ENCODE results near the gene MAGEB4. TPM values are rescaled to one million over a fixed set of nuclear protein-coding genes. Genes with fewer than 3 reads are reported as not detected.

Gene MAGEB4
- total and polyA plus RNA-seq, 2 experiments from 2014 or later: not detected

- no peak for DNase-seq (ENCODE audit: low read depth in 1 of 2, low spot score in 1 of 2)
- Histone ChIP-seq H3K4me3 (no peak within 1 kb of the TSS), H3K27me3 (no peaks in the 10 kb centered on the region), H3K27ac (no peak within 1 kb of the TSS), H3K9me3 (ENCODE audit: low read depth) (no peaks in the 10 kb centered on the region), H3K36me3 (no peaks in the 10 kb centered on the region), H3K4me1 (ENCODE audit: low read depth) (no peaks in the 10 kb centered on the region)
- no peak for TF ChIP-seq CTCF (IDR thresholded peaks at IDR 0.05; ENCODE audit: low read depth, low read length)
These were observed 5.1 kb downstream of the MAGEB4 start, which contains the start of gene MAGEB1 for GRCh38 chrX:30246769-30247489. MAGEB1 (plus strand) TSS chrX:30247146; CDS start chrX:30250494, 3,348 bp downstream.

- no peak for TF ChIP-seq CTCF (IDR thresholded peaks at IDR 0.05; ENCODE audit: low read depth, low read length)
- no peak overlapping the region for H3K27ac ChIP-seq
These were observed 7.1 kb downstream of the MAGEB4 start for GRCh38 chrX:30248854-30249253.

GRCh38 chrX:30253257-30253656, 11.5 kb downstream of the MAGEB4 start:
- H3K27me3 ChIP-seq: no peaks in the 10 kb centered on the region
- no peak overlapping the region for H3K27ac ChIP-seq
- TF ChIP-seq CTCF (IDR thresholded peaks at IDR 0.05; ENCODE audit: low read depth, low read length): no peak
- no peaks in the 10 kb centered on the region for H3K36me3 ChIP-seq
- no peaks in the 10 kb centered on the region for H3K9me3 ChIP-seq (ENCODE audit: low read depth)
- no peaks in the 10 kb centered on the region for H3K4me1 ChIP-seq (ENCODE audit: low read depth)
- no peak overlapping the region for H3K4me3 ChIP-seq
- no peak for DNase-seq (ENCODE audit: low read depth in 1 of 2, low spot score in 1 of 2)

More at GRCh38 chrX:30248854-30249253, 7.1 kb downstream of the MAGEB4 start:
- Histone ChIP-seq H3K27me3 (no peaks in the 10 kb centered on the region), H3K36me3 (no peaks in the 10 kb centered on the region), H3K4me1 (ENCODE audit: low read depth) (no peaks in the 10 kb centered on the region), H3K9me3 (ENCODE audit: low read depth) (no peaks in the 10 kb centered on the region), H3K4me3 (no peak overlapping the region)
- DNase-seq (ENCODE audit: low read depth in 1 of 2, low spot score in 1 of 2): no peak

GRCh38 chrX:30259927-30260326, 18.1 kb downstream of the MAGEB4 start:
- H3K4me1 ChIP-seq (ENCODE audit: low read depth): no peaks in the 10 kb centered on the region
- H3K9me3 ChIP-seq (ENCODE audit: low read depth): no peaks in the 10 kb centered on the region
- TF ChIP-seq CTCF (IDR thresholded peaks at IDR 0.05; ENCODE audit: low read depth, low read length): no peak
- H3K27me3 ChIP-seq: no peaks in the 10 kb centered on the region
- H3K4me3 ChIP-seq: no peak overlapping the region
- no peak for DNase-seq (ENCODE audit: low read depth in 1 of 2, low spot score in 1 of 2)
- H3K36me3 ChIP-seq: no peaks in the 10 kb centered on the region
- no peak overlapping the region for H3K27ac ChIP-seq

- H3K9me3 ChIP-seq (ENCODE audit: low read depth): no peaks in the 10 kb centered on the region
- H3K27me3 ChIP-seq: no peaks in the 10 kb centered on the region
- DNase-seq (ENCODE audit: low read depth in 1 of 2, low spot score in 1 of 2): no peak
- TF ChIP-seq CTCF (IDR thresholded peaks at IDR 0.05; ENCODE audit: low read depth, low read length): no peak
- H3K27ac ChIP-seq: no peak overlapping the region
- no peaks in the 10 kb centered on the region for H3K4me1 ChIP-seq (ENCODE audit: low read depth)
- no peaks in the 10 kb centered on the region for H3K36me3 ChIP-seq
- H3K4me3 ChIP-seq: no peak overlapping the region
These were observed 19.2 kb downstream of the MAGEB4 start for GRCh38 chrX:30261012-30261411.

Data from cardiac muscle cell (in vitro differentiated cells and primary cell).